CD4-positive, CD25-positive, alpha-beta regulatory T cell (primary cell): ENCODE data around the gene EBPL. TPM values are rescaled to one million over a fixed set of nuclear protein-coding genes. Genes with fewer than 3 reads are reported as not detected.

Experiments used
- ATAC-seq, 2 donors: fragments of 150-1000 bp; cut with Tn5 transposase; one replicate each; pipeline ENCODE4 v1.10.0; 2021; ENCODE audit warnings: low read depth in 2 of 2, moderate number of reproducible peaks in 2 of 2, moderate library complexity in 1 of 2
- DNase-seq, 3 donors: peaks; one replicate each; pipeline versions ENCODE4 v3.0.0 to v3.0.0-alpha.2; 2012 to 2022; ENCODE audit warnings: mixed read lengths in 1 of 3
- H3K27ac ChIP-seq: one replicate; pipeline ENCODE4 v1.7.0; 2013; ENCODE audit warnings: mild to moderate bottlenecking, low read length; ENCODE audit not compliant: insufficient read depth, poor library complexity, severe bottlenecking
- H3K27me3 ChIP-seq: one replicate; pipeline ENCODE4 v1.7.0; 2013; ENCODE audit warnings: low read length; ENCODE audit not compliant: control insufficient read depth, insufficient read depth
- H3K36me3 ChIP-seq: one replicate; pipeline ENCODE4 v1.7.0; 2013; ENCODE audit warnings: mild to moderate bottlenecking, low read length, moderate library complexity; ENCODE audit not compliant: control insufficient read depth, insufficient read depth
- H3K4me1 ChIP-seq: 2 replicates; pipeline ENCODE4 v1.7.0; 2013; ENCODE audit warnings: mild to moderate bottlenecking, low read length; ENCODE audit not compliant: insufficient read depth, control insufficient read depth, poor library complexity, severe bottlenecking
- H3K4me3 ChIP-seq: one replicate; pipeline ENCODE4 v1.7.0; 2013; ENCODE audit warnings: low read depth, mild to moderate bottlenecking, low read length, moderate library complexity
- H3K9me3 ChIP-seq, 2 experiments: 1 replicate in 1 of 2; 2 replicates in 1 of 2; pipeline ENCODE4 v1.7.0; 2013; ENCODE audit warnings: low read length in 2 of 2, mild to moderate bottlenecking in 1 of 2, moderate library complexity in 1 of 2; ENCODE audit not compliant: control insufficient read depth in 2 of 2
- H3K27ac Mint-ChIP-seq, 3 donors: one replicate each; pipeline ENCODE4 v1.8.0; 2020 to 2022; ENCODE audit warnings: mild to moderate bottlenecking in 3 of 3, mixed read lengths in 3 of 3, moderate library complexity in 2 of 3
- H3K27me3 Mint-ChIP-seq: one replicate; pipeline ENCODE4 v1.8.0; 2022; ENCODE audit warnings: mild to moderate bottlenecking, mixed read lengths
- H3K36me3 Mint-ChIP-seq: one replicate; pipeline ENCODE4 v1.8.0; 2020; ENCODE audit warnings: mixed read lengths
- H3K4me1 Mint-ChIP-seq, 4 donors: one replicate each; pipeline ENCODE4 v1.8.0; 2020 to 2022; ENCODE audit warnings: mixed read lengths in 4 of 4, mild to moderate bottlenecking in 1 of 4
- H3K4me3 Mint-ChIP-seq, 4 donors: one replicate each; pipeline ENCODE4 v1.8.0; 2020 to 2022; ENCODE audit warnings: mild to moderate bottlenecking in 4 of 4, mixed read lengths in 4 of 4, moderate library complexity in 3 of 4
- H3K9me3 Mint-ChIP-seq, 7 donors: one replicate each; pipeline ENCODE4 v1.8.0; 2020 to 2022; ENCODE audit warnings: mixed read lengths in 7 of 7, mild to moderate bottlenecking in 3 of 7, moderate library complexity in 2 of 7
- polyA plus RNA-seq, 4 donors: library from polyadenylated mRNA; unstranded; fragments of 300-500 nt; fragmentation: Illumina TruSeq; gene quantifications; one replicate each; pipeline ENCODE4 v1.2.3, GENCODE V29; 2021
- total RNA-seq: library from RNA; stranded (reverse); gene quantifications from one replicate; pipeline ENCODE4 v1.2.3, GENCODE V29; 2022

The EBPL gene
- total and polyA plus RNA-seq, 5 donors from 2014 or later: 19.6 to 74.1 (median 63.3) TPM

DNA sequence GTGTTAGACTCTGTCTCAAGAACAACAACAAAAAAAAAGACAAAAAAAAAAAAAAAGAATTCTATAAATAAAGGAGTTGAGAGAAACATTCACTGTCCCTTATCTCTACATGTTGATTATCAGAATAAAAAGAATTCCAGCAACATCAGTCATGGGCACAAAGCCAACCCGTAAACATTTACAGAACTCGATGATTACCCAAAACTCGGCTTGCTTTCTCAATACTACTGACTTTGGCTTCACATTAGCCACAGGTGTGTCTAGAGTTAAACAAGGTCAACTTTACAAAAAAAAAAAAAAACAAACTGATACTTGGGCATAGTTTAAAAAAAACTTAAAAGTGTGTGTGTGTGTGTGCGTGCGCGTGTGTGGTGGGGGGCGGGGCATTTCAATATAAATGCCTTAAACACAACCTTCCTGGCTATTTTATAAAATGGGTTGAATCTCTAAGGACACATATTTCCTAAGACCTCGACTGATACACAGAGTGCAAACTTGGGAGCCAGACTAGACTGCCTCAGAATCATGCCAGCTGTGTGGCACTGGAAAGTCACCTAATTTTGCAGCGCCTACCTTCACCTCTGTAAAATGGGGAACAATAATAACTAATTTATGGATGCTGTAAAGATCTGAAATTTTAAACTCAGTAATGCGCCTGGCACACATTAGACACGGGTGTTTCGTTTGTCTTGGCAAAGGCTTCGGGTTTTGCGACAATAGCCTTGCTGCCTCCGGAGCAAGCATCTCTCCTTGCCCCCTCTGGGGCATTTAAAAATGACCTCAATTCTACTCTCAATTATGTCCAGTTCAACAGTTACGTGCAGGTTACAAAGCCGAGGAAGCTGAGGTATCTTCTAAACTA, 922 bp downstream of the EBPL start:
- peaks cover 22% of the 10 kb centered on the region for H3K36me3 Mint-ChIP-seq
- no peaks in the 10 kb centered on the region for H3K27me3 ChIP-seq
- no peaks in the 10 kb centered on the region for H3K9me3 ChIP-seq
- DNase-seq (peak in 1 of 3 donors; percentile 18), ATAC-seq (no peak)
- H3K36me3 ChIP-seq: no peaks in the 10 kb centered on the region
- H3K27ac ChIP-seq: no peak overlapping the region
- peak overlapping the region; percentile 91 to 97 (median 92) for H3K4me3 Mint-ChIP-seq
- H3K27ac Mint-ChIP-seq: peak overlapping the region; percentile 64 to 90 (median 90)
- no peaks in the 10 kb centered on the region for H3K9me3 Mint-ChIP-seq
- peaks cover 16 to 52% (median 28%) of the 10 kb centered on the region in 4 donors for H3K4me1 Mint-ChIP-seq
- peaks cover 14% of the 10 kb centered on the region for H3K4me1 ChIP-seq
- H3K4me3 ChIP-seq: peak overlapping the region; percentile 88
- H3K27me3 Mint-ChIP-seq: no peaks in the 10 kb centered on the region

DNA sequence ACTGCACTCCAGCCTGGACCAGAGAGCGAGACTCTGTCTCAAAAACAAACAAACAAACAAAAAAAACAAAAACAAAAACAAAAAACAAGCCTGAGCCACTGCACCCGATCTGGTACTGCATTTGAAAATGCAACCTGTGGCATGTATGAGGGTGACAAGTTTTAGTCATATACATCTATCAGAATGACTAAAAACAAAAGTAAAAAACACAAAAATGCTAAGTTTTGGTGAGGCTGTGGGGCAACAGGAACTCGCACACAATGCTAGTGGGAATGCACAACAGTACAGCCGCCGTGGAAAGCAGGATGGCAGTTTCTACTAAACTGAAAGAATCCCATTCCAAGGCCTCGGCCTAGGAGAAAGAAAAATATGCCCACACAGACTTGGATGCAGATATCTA, 7.8 kb downstream of the EBPL start:
- H3K36me3 Mint-ChIP-seq: peaks cover 27% of the 10 kb centered on the region

DNA sequence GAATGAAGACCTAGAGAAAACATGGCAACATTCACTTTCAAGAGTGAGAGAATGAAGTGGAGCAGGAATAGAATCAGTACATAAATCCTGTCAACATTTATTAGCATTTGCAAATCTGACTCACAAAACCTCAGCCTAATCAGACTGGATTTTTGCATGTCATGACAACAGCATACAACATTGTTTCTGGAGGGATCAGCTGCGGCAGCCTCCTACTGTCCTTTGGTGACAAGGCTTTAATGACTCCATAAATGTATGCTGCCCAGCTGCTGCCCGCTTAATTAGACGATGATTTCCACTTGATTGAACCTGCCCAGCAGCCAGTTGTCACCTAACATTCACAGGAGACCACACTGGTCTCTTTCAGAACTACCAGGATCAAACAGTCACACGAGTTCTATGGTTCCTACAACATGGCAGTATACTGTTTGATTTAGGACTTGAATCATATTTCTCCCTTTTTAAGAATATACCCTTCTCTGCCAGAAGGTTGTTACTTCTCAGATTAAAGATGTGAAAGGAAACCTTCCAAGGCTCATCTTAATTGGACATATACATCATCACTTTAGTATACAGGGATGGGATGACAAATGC, 9.3 kb downstream of the EBPL start:
- H3K27ac ChIP-seq: no peak overlapping the region
- Mint-ChIP-seq H3K27me3 (no peaks in the 10 kb centered on the region), H3K27ac (peak overlapping the region in 1 of 3 donors; percentile 74), H3K4me3 (no peak overlapping the region), H3K36me3 (peaks cover 18% of the 10 kb centered on the region), H3K9me3 (no peaks in the 10 kb centered on the region), H3K4me1 (peaks cover 8 to 53% (median 27%) of the 10 kb centered on the region in 4 donors)
- no peaks in the 10 kb centered on the region for H3K9me3 ChIP-seq
- DNase-seq (no peak), ATAC-seq (no peak)
- H3K4me1 ChIP-seq: no peaks in the 10 kb centered on the region
- no peak overlapping the region for H3K4me3 ChIP-seq
- H3K27me3 ChIP-seq: no peaks in the 10 kb centered on the region
- no peaks in the 10 kb centered on the region for H3K36me3 ChIP-seq

More for the DNA sequence above, 7.8 kb downstream of the EBPL start:
- DNase-seq: peak in 1 of 3 donors; percentile 9
- no peak overlapping the region for H3K27ac ChIP-seq
- no peaks in the 10 kb centered on the region for H3K9me3 Mint-ChIP-seq
- H3K4me1 ChIP-seq: no peaks in the 10 kb centered on the region
- H3K9me3 ChIP-seq: no peaks in the 10 kb centered on the region
- H3K4me3 ChIP-seq: no peak overlapping the region
- H3K36me3 ChIP-seq: no peaks in the 10 kb centered on the region
- no peak overlapping the region for H3K27ac Mint-ChIP-seq
- peak overlapping the region in 1 of 4 donors; percentile 33 for H3K4me3 Mint-ChIP-seq
- H3K27me3 ChIP-seq: no peaks in the 10 kb centered on the region
- ATAC-seq: no peak
- no peaks in the 10 kb centered on the region for H3K27me3 Mint-ChIP-seq
- H3K4me1 Mint-ChIP-seq: peaks cover 8 to 64% (median 32%) of the 10 kb centered on the region in 4 donors

DNA sequence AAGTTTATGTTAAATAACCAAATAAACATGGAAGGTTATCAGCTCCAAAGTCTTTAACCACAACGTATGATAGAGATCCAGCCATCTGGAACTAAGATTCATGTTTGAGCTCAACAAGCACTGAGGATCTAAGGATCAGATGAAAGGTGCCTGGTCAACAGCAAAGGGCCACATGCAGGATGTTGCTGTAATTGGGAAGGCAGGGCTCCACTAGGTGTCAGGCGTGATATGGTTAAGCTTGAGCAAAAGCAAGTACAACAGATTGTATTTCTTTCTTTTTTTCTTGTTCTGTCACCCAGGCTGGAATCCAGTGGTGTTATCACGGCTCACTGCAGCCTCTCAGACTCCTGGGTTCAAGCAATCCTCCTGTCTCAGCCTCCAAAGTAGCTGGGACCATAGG, 12.0 kb downstream of the EBPL start:
- Mint-ChIP-seq H3K4me3 (no peak overlapping the region), H3K27me3 (no peaks in the 10 kb centered on the region), H3K36me3 (peaks cover 4% of the 10 kb centered on the region), H3K27ac (peak overlapping the region in 1 of 3 donors; percentile 32), H3K4me1 (peaks cover 8 to 40% (median 23%) of the 10 kb centered on the region in 4 donors), H3K9me3 (no peaks in the 10 kb centered on the region)
- H3K4me3 ChIP-seq: no peak overlapping the region
- H3K36me3 ChIP-seq: peaks cover 4% of the 10 kb centered on the region
- no peaks in the 10 kb centered on the region for H3K27me3 ChIP-seq
- H3K27ac ChIP-seq: no peak overlapping the region
- DNase-seq (peak in 1 of 3 donors; percentile 38), ATAC-seq (no peak)
- no peaks in the 10 kb centered on the region for H3K9me3 ChIP-seq
- no peaks in the 10 kb centered on the region for H3K4me1 ChIP-seq

DNA sequence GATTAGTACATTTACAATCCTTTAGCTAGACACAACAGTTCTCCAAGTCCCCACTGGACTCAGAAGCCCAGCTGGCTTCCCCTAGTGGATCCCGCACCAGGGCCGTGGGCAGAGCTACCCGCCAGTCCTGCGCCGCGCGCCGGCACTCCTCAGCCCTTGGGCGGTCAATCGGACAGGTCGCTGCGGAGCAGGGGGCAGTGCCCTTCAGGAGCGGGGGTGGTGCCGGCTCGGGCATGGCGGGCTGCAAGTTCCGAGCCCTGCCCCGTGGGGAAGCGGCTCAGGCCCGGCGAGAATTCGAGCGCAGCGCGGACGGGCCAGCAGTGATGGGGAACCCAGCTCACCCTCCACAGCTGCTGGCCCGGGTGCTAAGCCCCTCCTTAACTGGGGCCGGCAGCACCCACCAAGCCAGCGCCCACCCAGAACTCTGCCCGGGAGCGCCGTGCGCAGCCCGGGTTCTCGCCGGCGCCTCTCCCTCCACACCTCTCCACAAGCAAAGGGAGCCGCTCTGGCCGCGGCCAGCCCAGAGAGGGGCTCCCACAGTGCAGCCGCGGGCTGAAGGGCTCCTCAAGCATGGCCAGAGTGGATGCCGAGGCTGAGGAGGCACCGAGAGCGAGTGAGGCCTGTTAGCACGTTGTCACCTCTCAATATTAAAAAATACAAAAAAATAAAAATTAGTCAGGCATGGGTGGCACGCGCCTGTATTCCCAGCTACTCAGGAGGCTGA, 12.9 kb downstream of the EBPL start:
- no peaks in the 10 kb centered on the region for H3K9me3 ChIP-seq
- no peak for DNase-seq
- Mint-ChIP-seq H3K27me3 (no peaks in the 10 kb centered on the region), H3K27ac (no peak overlapping the region), H3K9me3 (no peaks in the 10 kb centered on the region), H3K4me3 (no peak overlapping the region), H3K4me1 (peaks cover 0 to 32% (median 16%) of the 10 kb centered on the region in 4 donors), H3K36me3 (peaks cover 4% of the 10 kb centered on the region)
- peaks cover 4% of the 10 kb centered on the region for H3K36me3 ChIP-seq
- ATAC-seq: no peak
- no peaks in the 10 kb centered on the region for H3K4me1 ChIP-seq
- no peak overlapping the region for H3K4me3 ChIP-seq
- H3K27ac ChIP-seq: no peak overlapping the region
- no peaks in the 10 kb centered on the region for H3K27me3 ChIP-seq

DNA sequence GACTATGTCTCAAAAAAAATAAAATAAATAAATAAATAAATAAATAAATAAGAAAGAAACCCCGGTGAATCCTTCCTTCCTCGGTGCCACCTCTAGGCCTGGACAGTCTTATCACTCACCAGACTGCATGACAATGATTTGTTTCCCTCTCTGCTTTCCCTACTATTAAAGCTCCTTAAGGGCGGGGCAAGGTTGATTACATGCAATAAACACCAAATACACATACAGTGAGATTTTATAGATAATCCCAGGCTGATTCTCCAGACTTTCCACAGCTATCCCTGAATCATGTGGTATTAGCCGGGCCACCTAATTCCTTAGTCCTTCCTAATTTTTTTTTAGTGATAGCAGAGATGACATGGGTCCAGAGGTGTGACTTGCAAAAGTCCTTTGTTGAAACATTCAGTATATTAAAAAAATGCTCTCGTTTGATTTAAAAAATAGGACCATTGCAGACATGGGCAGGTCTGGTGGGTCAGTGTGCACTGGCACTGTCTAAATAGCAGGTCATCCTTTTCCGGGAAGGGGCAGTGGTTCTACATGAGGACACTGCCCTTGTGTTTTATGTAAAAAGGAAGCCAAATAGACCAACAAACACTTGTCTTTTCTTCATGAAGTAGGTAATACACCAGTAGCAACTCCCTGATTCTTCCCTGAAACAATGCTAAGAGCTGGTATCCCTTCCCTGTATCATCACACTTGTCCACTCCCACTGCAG, 14.5 kb downstream of the EBPL start:
- H3K27me3 ChIP-seq: no peaks in the 10 kb centered on the region
- H3K4me1 Mint-ChIP-seq: peaks cover 3 to 24% (median 14%) of the 10 kb centered on the region in 4 donors

DNA sequence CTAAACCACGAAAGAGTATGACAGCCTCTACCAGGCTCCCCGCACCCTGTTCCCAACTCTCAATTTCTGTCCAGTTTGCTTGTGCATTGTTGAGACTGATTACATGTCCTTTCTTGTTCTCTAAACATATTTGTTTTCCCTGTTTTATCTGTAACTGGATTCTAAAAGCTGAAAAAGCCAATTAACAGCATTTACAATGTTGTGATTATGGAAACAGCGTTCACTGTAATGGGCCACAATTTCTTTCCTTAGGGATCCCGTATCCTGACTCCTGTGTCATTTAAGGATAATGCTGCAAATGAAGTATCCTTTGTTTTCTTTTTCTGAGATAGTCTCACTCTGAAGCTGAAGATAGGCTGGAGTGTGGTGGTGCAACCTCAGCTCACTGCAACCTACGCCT, 20.5 kb downstream of the EBPL start:
- Histone ChIP-seq H3K4me3 (no peak overlapping the region), H3K27me3 (no peaks in the 10 kb centered on the region), H3K9me3 (no peaks in the 10 kb centered on the region), H3K36me3 (peaks cover 9% of the 10 kb centered on the region), H3K27ac (no peak overlapping the region), H3K4me1 (no peaks in the 10 kb centered on the region)
- H3K4me3 Mint-ChIP-seq: no peak overlapping the region
- peaks cover 3 to 15% (median 13%) of the 10 kb centered on the region in 4 donors for H3K4me1 Mint-ChIP-seq
- no peaks in the 10 kb centered on the region for H3K27me3 Mint-ChIP-seq
- ATAC-seq (no peak), DNase-seq (no peak)
- H3K27ac Mint-ChIP-seq: peak overlapping the region in 1 of 3 donors; percentile 37
- H3K9me3 Mint-ChIP-seq: no peaks in the 10 kb centered on the region
- H3K36me3 Mint-ChIP-seq: peaks cover 26% of the 10 kb centered on the region

More for the DNA sequence above, 14.5 kb downstream of the EBPL start:
- peak overlapping the region in 2 of 3 donors; percentile 18 to 48 for H3K27ac Mint-ChIP-seq
- ATAC-seq: no peak
- H3K9me3 Mint-ChIP-seq: no peaks in the 10 kb centered on the region
- H3K36me3 Mint-ChIP-seq: peaks cover 4% of the 10 kb centered on the region
- Histone ChIP-seq H3K9me3 (no peaks in the 10 kb centered on the region), H3K36me3 (peaks cover 4% of the 10 kb centered on the region), H3K27ac (no peak overlapping the region), H3K4me3 (no peak overlapping the region), H3K4me1 (no peaks in the 10 kb centered on the region)
- H3K27me3 Mint-ChIP-seq: no peaks in the 10 kb centered on the region
- no peak overlapping the region for H3K4me3 Mint-ChIP-seq
- no peak for DNase-seq
